Activated T-cell treated with anti-CD3 and anti-CD28 coated beads, Interleukin-2, amount 50 U/mL, for 4 hours (primary cell): ENCODE results near the gene PON1. TPM values are rescaled to one million over a fixed set of nuclear protein-coding genes. Genes with fewer than 3 reads are reported as not detected.

Experiments
- ATAC-seq, 2 donors: fragments of 200-7000 bp; cut with Tn5 transposase; one replicate each; pipeline ENCODE4 v1.10.0; 2021
- DNase-seq: peaks from one replicate; pipeline ENCODE4 v3.0.0-alpha.2; 2020
- H3K27me3 Mint-ChIP-seq: one replicate; pipeline ENCODE4 v1.8.0; 2021; ENCODE audit warnings: low read depth, mixed read lengths
- H3K36me3 Mint-ChIP-seq: one replicate; pipeline ENCODE4 v1.8.0; 2022; ENCODE audit warnings: mixed read lengths; ENCODE audit not compliant: insufficient read depth
- H3K4me1 Mint-ChIP-seq: one replicate; pipeline ENCODE4 v1.8.0; 2021; ENCODE audit warnings: low read depth, mixed read lengths
- H3K4me3 Mint-ChIP-seq: one replicate; pipeline ENCODE4 v1.8.0; 2021; ENCODE audit warnings: mild to moderate bottlenecking, moderate library complexity, mixed read lengths
- H3K9me3 Mint-ChIP-seq: one replicate; pipeline ENCODE4 v1.8.0; 2021; ENCODE audit warnings: mixed read lengths
- total RNA-seq, 3 donors: library from RNA; stranded (reverse); gene quantifications; one replicate each; pipeline ENCODE4 v1.2.1, GENCODE V29; 2021

The PON1 gene
- total RNA-seq, 3 donors from 2014 or later = 0.46 TPM; not detected in 2

DNA sequence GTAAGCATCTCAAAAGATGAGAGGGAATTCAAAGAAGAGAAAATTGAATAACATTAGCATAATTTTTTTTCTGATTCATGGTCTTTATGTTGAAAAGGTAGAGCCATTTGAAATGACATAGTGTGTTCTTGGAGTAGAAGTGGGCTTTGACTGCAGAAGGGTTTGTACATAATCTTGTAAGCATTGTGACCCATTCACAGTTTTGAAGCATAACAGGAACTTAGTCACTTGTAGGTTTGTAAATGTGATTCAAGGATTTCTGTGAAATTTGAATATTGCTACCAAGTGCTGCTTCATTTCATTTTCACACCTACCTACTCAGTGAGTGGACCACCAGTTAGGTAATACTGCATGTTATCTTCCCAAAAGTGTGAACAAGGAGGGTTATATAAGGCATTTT is 68.6 kb downstream of the PON1 start:
- Mint-ChIP-seq H3K4me3 (no peak overlapping the region), H3K36me3 (no peaks in the 10 kb centered on the region), H3K9me3 (no peaks in the 10 kb centered on the region), H3K27me3 (peaks cover 5% of the 10 kb centered on the region), H3K4me1 (no peaks in the 10 kb centered on the region)
- DNase-seq = no peak
- peak in 1 of 2 donors; percentile 52 for ATAC-seq

DNA sequence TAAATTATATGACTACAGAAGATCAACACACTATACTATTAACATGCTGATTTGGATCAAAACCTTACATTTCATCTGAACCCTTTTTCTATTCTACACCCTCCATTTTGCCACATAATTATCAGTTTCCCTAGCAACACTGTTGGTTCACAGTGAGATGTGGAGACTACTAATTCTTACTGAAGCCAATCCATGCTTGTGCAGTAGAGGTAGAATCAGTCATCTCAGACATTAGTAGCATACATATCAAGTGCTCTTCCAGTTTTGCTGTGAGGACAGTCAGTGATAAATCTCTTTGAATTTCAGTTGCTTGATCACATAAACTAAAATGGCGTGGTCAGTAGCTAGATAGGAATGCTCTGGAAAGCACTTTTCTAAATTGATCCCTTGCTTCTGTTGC is 70.3 kb downstream of the PON1 start:
- H3K27me3 Mint-ChIP-seq = peaks cover 5% of the 10 kb centered on the region
- no peaks in the 10 kb centered on the region for H3K4me1 Mint-ChIP-seq
- no peaks in the 10 kb centered on the region for H3K9me3 Mint-ChIP-seq
- ATAC-seq = no peak
- no peak overlapping the region for H3K4me3 Mint-ChIP-seq
- no peak for DNase-seq
- no peaks in the 10 kb centered on the region for H3K36me3 Mint-ChIP-seq

DNA sequence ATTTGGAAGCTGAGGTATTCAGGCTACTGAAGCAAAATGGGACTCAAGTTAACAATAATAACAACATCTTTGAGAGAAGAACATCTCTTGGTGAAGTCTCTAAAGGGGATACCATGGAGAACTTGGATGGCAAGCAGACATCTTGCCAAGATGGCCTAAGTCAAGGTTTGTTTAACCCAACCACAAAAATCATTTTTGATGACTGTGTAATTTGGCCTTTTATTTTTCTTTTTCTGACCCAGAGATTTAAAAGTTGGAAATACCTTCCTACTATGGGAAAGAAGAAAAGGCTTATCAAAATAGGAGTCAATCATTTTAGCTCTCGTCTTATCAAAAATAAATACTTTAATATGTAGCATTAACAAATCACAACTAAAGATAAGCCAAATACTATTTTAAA is 72.4 kb downstream of the PON1 start:
- no peaks in the 10 kb centered on the region for H3K36me3 Mint-ChIP-seq
- ATAC-seq (no peak), DNase-seq (no peak)
- no peak overlapping the region for H3K4me3 Mint-ChIP-seq
- H3K9me3 Mint-ChIP-seq = no peaks in the 10 kb centered on the region
- H3K4me1 Mint-ChIP-seq = no peaks in the 10 kb centered on the region
- H3K27me3 Mint-ChIP-seq = peaks cover 5% of the 10 kb centered on the region

DNA sequence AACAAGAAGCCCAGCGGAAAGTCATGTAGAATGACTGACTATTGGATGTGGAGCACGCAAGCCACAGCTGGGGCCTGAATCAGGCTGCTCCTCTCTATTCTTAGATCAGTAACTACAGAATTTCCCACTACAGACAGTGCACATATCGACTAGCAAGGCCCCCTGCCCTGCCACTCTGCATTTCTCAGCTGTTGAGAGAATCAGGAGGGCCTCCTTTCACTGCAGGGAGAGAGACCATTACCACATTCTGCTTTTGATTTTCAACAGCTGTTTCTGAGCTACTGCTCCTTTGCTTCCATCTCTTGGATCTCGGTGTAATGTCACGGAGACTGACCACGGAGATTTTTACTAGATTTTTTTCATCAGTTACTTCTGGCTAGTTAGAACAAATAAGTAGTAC is 73.8 kb downstream of the PON1 start:
- peaks cover 5% of the 10 kb centered on the region for H3K27me3 Mint-ChIP-seq
- H3K4me3 Mint-ChIP-seq = no peak overlapping the region
- no peak for ATAC-seq
- no peaks in the 10 kb centered on the region for H3K36me3 Mint-ChIP-seq
- H3K9me3 Mint-ChIP-seq = no peaks in the 10 kb centered on the region
- no peak for DNase-seq
- no peaks in the 10 kb centered on the region for H3K4me1 Mint-ChIP-seq

Other genes starting within 250 kb of the PON1 start
- not detected for gene PON3, start 71.8 kb upstream of the PON1 start, total RNA-seq
- gene PON2, start 110.5 kb upstream of the PON1 start, total RNA-seq = 1 to 10 TPM; 2.1 to 3.0 (median 2.3) TPM
- under 1 TPM in 1 of 3 donors, not detected in 2; 0.05 TPM for gene ASB4, start 161.4 kb upstream of the PON1 start, total RNA-seq